ENCODE data around the gene MEAK7.

DNA sequence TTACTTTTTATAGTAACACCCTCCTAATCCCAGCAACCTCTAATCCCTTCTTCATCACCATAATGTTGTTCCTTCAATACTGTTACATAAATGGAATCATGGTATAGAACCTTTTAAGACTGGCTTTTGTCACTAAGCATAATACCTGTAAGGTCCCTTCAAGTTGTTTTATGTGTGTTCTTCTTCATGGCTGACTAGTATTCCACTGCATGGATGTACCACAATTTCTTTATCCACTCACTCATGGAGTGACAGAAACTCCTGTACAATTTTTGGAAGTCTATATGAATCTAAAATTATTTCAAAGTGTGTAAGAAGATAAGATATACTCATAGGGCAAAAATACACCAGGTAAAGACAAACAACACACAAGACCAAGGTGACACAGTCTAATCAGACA is 36.8 kb downstream of the MEAK7 start:
- TF ChIP-seq CTCF (IDR thresholded peaks at IDR 0.05 in 4 of 5, conservative IDR thresholded peaks at IDR 0.05 in 1 of 5) (no peak), POLR2A (IDR thresholded peaks at IDR 0.05) (no peak)

Measured in gastrocnemius medialis (tissue), 4 donors.